Endodermal cell (in vitro differentiated cells): ENCODE data around the gene HNRNPUL1. TPM values are rescaled to one million over a fixed set of nuclear protein-coding genes. Genes with fewer than 3 reads are reported as not detected.

Source experiments
- DNase-seq: peaks from one replicate; pipeline ENCODE4 v3.0.0-alpha.2; 2017
- H3K27ac ChIP-seq: 2 replicates; pipeline ENCODE4 v1.5.1; 2013; ENCODE audit warnings: mild to moderate bottlenecking, low read depth, low read length, moderate library complexity
- H3K27me3 ChIP-seq: 2 replicates; pipeline ENCODE4 v1.6.1; 2013; ENCODE audit warnings: mild to moderate bottlenecking, low read length, moderate library complexity; ENCODE audit not compliant: insufficient read depth, control insufficient read depth, poor library complexity, severe bottlenecking
- H3K36me3 ChIP-seq: 2 replicates; pipeline ENCODE4 v1.7.0; 2013; ENCODE audit warnings: mild to moderate bottlenecking, low read length, moderate library complexity; ENCODE audit not compliant: control insufficient read depth, insufficient read depth
- H3K4me1 ChIP-seq: one replicate; pipeline ENCODE4 v1.7.0; 2013; ENCODE audit warnings: low read length; ENCODE audit not compliant: control insufficient read depth, insufficient read depth
- H3K4me3 ChIP-seq: 2 replicates; pipeline ENCODE4 v1.5.1; 2013; ENCODE audit warnings: mild to moderate bottlenecking, low read length, moderate library complexity
- H3K9ac ChIP-seq: 2 replicates; pipeline ENCODE4 v1.6.1; 2013; ENCODE audit warnings: mild to moderate bottlenecking, low read length, moderate library complexity; ENCODE audit not compliant: poor library complexity, severe bottlenecking; ENCODE audit errors: extremely low read depth
- H3K9me3 ChIP-seq: 2 replicates; pipeline ENCODE4 v1.6.1; 2013; ENCODE audit warnings: mild to moderate bottlenecking, low read length, moderate library complexity; ENCODE audit not compliant: control insufficient read depth
- H3K27ac Mint-ChIP-seq: 2 replicates; pipeline ENCODE4 v1.8.0; 2020; ENCODE audit warnings: mixed read lengths
- H3K27me3 Mint-ChIP-seq: 2 replicates; pipeline ENCODE4 v1.8.0; 2021; ENCODE audit warnings: mild to moderate bottlenecking, mixed read lengths; ENCODE audit not compliant: insufficient read depth
- H3K36me3 Mint-ChIP-seq: 2 replicates; pipeline ENCODE4 v1.8.0; 2020; ENCODE audit warnings: low read depth, mixed read lengths
- H3K4me1 Mint-ChIP-seq: 2 replicates; pipeline ENCODE4 v1.8.0; 2020; ENCODE audit warnings: mixed read lengths
- H3K4me3 Mint-ChIP-seq: 2 replicates; pipeline ENCODE4 v1.8.0; 2020; ENCODE audit warnings: mild to moderate bottlenecking, moderate library complexity, mixed read lengths
- H3K9me3 Mint-ChIP-seq: 2 replicates; pipeline ENCODE4 v1.8.0; 2020; ENCODE audit warnings: mild to moderate bottlenecking, mixed read lengths
- WGBS, 2 experiments: methylation state at CpG; one replicate each; pipeline versions ENCODE4 v1.1.5 to v1.1.7; 2013; ENCODE audit warnings: missing lambda C conversion rate in 2 of 2, mixed read lengths in 1 of 2; ENCODE audit not compliant: insufficient coverage in 1 of 2, insufficient read length in 1 of 2; 5-methylcytosine and 5-hydroxymethylcytosine counted together
- total RNA-seq, 2 donors: library from RNA; stranded (reverse); fragmentation: NEBNext Ultra II Directional in 1 of 2; extraction: Animal tissue kit (Norgen Biotek cat#: 25700) in 1 of 2; gene quantifications; 2 replicates in 1 of 2; 3 replicates in 1 of 2; pipeline ENCODE4 v1.2.1, GENCODE V29; 2021
- TF ChIP-seq, protein P1 (sequence below): fragments of 200-600 bp; sonication (generic); conservative IDR thresholded peaks from 2 replicates; pipeline ENCODE4 v1.5.0; 2021; ENCODE audit warnings: antibody characterized with exemption, mild to moderate bottlenecking

HNRNPUL1 gene
- total RNA-seq, 2 donors from 2014 or later = 211 to 225 TPM

DNA sequence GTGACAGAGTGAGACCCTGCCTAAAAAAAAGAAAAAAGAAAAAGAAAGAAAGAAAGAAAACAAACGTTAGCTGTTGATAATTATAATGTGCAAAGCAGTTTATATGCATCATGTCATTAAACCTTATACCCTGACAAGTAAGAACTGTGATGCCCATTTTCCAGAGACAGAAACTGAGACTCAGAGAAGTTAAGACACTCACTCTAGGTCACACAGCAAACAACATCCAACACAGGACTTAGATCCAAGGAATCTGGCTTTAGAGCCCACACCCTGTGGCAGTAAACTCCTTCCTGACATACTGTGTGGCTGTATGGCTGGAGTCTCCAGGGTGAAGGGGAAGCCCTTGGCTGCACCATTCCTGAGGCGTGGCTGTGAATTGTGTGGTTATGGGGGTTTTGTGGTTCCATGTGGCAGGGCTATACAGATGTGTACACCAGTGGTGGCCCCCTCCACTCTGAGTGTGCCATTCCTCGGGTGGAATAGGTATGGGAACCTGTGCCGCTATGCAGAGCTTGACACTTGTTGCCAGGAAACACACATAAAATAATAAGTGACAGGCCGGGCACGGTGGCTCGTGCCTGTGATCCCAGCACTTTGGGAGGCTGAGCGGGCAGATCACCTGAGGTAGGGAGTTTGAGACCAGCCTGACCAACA, 29.5 kb upstream of the HNRNPUL1 start:
- H3K27ac Mint-ChIP-seq = no peak overlapping the region

DNA sequence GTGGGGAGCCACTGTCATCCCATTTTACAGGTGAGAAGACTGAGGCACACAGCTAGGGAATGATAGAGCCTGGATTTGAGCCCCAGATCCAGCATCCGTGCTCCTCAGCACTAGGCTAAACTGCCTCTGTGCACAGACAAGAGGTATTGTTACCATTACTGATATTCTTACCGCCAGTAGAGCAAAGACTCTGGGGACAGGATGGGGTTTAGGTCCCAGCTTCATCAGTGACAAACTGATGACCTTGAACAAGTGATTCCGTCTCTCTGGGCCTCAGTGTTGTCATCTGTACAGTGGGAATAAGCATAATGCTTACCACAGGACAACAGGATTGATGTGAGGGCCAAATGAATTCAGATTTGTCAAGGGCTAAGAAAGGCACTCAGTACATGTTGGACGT, 28.7 kb upstream of the HNRNPUL1 start:
- Histone ChIP-seq H3K36me3 (no peaks in the 10 kb centered on the region), H3K4me1 (no peaks in the 10 kb centered on the region), H3K9me3 (no peaks in the 10 kb centered on the region), H3K27me3 (no peaks in the 10 kb centered on the region), H3K4me3 (no peak overlapping the region), H3K9ac (no peak overlapping the region), H3K27ac (no peak overlapping the region)
- Mint-ChIP-seq H3K36me3 (no peaks in the 10 kb centered on the region), H3K4me3 (no peak overlapping the region), H3K9me3 (no peaks in the 10 kb centered on the region), H3K4me1 (no peaks in the 10 kb centered on the region), H3K27ac (no peak overlapping the region), H3K27me3 (no peaks in the 10 kb centered on the region)
- 92 to 94% methylated on average over 3 of the region's 4 CpGs for WGBS, 2 experiments
- no peak for DNase-seq
- TF ChIP-seq, protein P1, sequence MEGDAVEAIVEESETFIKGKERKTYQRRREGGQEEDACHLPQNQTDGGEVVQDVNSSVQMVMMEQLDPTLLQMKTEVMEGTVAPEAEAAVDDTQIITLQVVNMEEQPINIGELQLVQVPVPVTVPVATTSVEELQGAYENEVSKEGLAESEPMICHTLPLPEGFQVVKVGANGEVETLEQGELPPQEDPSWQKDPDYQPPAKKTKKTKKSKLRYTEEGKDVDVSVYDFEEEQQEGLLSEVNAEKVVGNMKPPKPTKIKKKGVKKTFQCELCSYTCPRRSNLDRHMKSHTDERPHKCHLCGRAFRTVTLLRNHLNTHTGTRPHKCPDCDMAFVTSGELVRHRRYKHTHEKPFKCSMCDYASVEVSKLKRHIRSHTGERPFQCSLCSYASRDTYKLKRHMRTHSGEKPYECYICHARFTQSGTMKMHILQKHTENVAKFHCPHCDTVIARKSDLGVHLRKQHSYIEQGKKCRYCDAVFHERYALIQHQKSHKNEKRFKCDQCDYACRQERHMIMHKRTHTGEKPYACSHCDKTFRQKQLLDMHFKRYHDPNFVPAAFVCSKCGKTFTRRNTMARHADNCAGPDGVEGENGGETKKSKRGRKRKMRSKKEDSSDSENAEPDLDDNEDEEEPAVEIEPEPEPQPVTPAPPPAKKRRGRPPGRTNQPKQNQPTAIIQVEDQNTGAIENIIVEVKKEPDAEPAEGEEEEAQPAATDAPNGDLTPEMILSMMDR = no peak

More for the DNA sequence above, 29.5 kb upstream of the HNRNPUL1 start:
- 97% methylated on average over 7 to 8 of the region's 8 CpGs for WGBS, 2 experiments
- Histone ChIP-seq H3K9ac (no peak overlapping the region), H3K27ac (no peak overlapping the region), H3K4me1 (no peaks in the 10 kb centered on the region), H3K27me3 (no peaks in the 10 kb centered on the region), H3K36me3 (no peaks in the 10 kb centered on the region), H3K9me3 (no peaks in the 10 kb centered on the region), H3K4me3 (no peak overlapping the region)
- no peaks in the 10 kb centered on the region for H3K4me1 Mint-ChIP-seq
- TF ChIP-seq, protein P1 = no peak
- H3K9me3 Mint-ChIP-seq = no peaks in the 10 kb centered on the region
- H3K36me3 Mint-ChIP-seq = no peaks in the 10 kb centered on the region
- no peaks in the 10 kb centered on the region for H3K27me3 Mint-ChIP-seq
- no peak overlapping the region for H3K4me3 Mint-ChIP-seq
- DNase-seq = no peak

DNA sequence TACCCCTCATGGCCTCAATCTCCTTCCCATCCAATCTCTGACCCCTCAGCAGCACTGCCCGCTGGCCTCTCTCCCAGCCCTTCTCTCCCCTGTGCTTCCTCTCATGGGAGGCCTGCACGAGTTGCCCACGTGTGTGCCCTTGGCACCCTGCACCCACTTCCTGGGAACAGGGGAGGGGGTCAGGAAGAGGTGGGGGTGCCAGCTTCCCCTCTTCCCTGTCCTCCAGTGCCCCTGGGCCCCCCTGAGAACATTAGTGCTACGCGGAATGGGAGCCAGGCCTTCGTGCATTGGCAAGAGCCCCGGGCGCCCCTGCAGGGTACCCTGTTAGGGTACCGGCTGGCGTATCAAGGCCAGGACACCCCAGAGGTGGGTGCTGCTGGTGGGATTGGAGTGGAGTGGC, 25.9 kb upstream of the HNRNPUL1 start:
- no peak for DNase-seq
- no peak overlapping the region for H3K4me3 ChIP-seq
- TF ChIP-seq, protein P1 = no peak
- no peak overlapping the region for H3K27ac ChIP-seq
- H3K9me3 ChIP-seq = no peaks in the 10 kb centered on the region
- no peaks in the 10 kb centered on the region for H3K4me1 Mint-ChIP-seq
- H3K4me3 Mint-ChIP-seq = no peak overlapping the region
- H3K27ac Mint-ChIP-seq = no peak overlapping the region
- peaks cover 2% of the 10 kb centered on the region for H3K36me3 Mint-ChIP-seq
- H3K27me3 ChIP-seq = no peaks in the 10 kb centered on the region
- no peak overlapping the region for H3K9ac ChIP-seq
- H3K27me3 Mint-ChIP-seq = no peaks in the 10 kb centered on the region
- no peaks in the 10 kb centered on the region for H3K9me3 Mint-ChIP-seq
- H3K36me3 ChIP-seq = no peaks in the 10 kb centered on the region
- no peaks in the 10 kb centered on the region for H3K4me1 ChIP-seq
- WGBS, 2 experiments = 92 to 100% methylated on average over 1 to 10 of the region's 10 CpGs
